Activated naive CD8-positive, alpha-beta T cell (primary cell): ENCODE results near the gene MRPL41.
A peak's percentile ranks its signal among the peaks of the same experiment; 100 is the strongest.
"Not testable (repeated sequence)": the region's sequence is repeated elsewhere in the genome, so short reads cannot be mapped to it uniquely, and the experiment has no call there.

Experiments
- H3K27ac Mint-ChIP-seq: one replicate; pipeline ENCODE4 v1.8.0; 2021; ENCODE audit warnings: mixed read lengths
- H3K27me3 Mint-ChIP-seq: one replicate; pipeline ENCODE4 v1.8.0; 2021; ENCODE audit warnings: mixed read lengths
- H3K36me3 Mint-ChIP-seq: one replicate; pipeline ENCODE4 v1.8.0; 2021; ENCODE audit warnings: mixed read lengths
- H3K4me1 Mint-ChIP-seq: one replicate; pipeline ENCODE4 v1.8.0; 2021; ENCODE audit warnings: low read depth, mixed read lengths
- H3K4me3 Mint-ChIP-seq: one replicate; pipeline ENCODE4 v1.8.0; 2021; ENCODE audit warnings: mild to moderate bottlenecking, mixed read lengths
- H3K9me3 Mint-ChIP-seq: one replicate; pipeline ENCODE4 v1.8.0; 2021; ENCODE audit warnings: low read depth, mixed read lengths

MRPL41 gene

GRCh38 chr9:137581361-137582285, 29.9 kb downstream of the MRPL41 start:
- H3K27ac Mint-ChIP-seq, result no peak overlapping the region
- peaks cover 17% of the 10 kb centered on the region for H3K4me1 Mint-ChIP-seq
- H3K4me3 Mint-ChIP-seq, result no peak overlapping the region
- H3K9me3 Mint-ChIP-seq, result no peaks in the 10 kb centered on the region
- no peaks in the 10 kb centered on the region for H3K36me3 Mint-ChIP-seq
- H3K27me3 Mint-ChIP-seq, result no peaks in the 10 kb centered on the region

- Mint-ChIP-seq H3K27ac (no peak overlapping the region), H3K27me3 (no peaks in the 10 kb centered on the region), H3K4me1 (peaks cover 11% of the 10 kb centered on the region), H3K9me3 (no peaks in the 10 kb centered on the region), H3K4me3 (no peak overlapping the region), H3K36me3 (no peaks in the 10 kb centered on the region)
These were observed 30.7 kb downstream of the MRPL41 start for GRCh38 chr9:137582286-137582860.

- H3K9me3 Mint-ChIP-seq, result no peaks in the 10 kb centered on the region
- peaks cover 2% of the 10 kb centered on the region for H3K36me3 Mint-ChIP-seq
- peaks cover 12% of the 10 kb centered on the region for H3K4me1 Mint-ChIP-seq
- H3K27me3 Mint-ChIP-seq, result no peaks in the 10 kb centered on the region
- H3K4me3 Mint-ChIP-seq, result no peak overlapping the region
- H3K27ac Mint-ChIP-seq, result no peak overlapping the region
These were observed 31.7 kb downstream of the MRPL41 start for GRCh38 chr9:137583347-137583746.

- Mint-ChIP-seq H3K27me3 (no peaks in the 10 kb centered on the region), H3K4me3 (no peak overlapping the region), H3K27ac (no peak overlapping the region), H3K36me3 (peaks cover 2% of the 10 kb centered on the region), H3K4me1 (peaks cover 12% of the 10 kb centered on the region), H3K9me3 (no peaks in the 10 kb centered on the region)
These were observed 32.3 kb downstream of the MRPL41 start for GRCh38 chr9:137583957-137584356.

- Mint-ChIP-seq H3K27me3 (no peaks in the 10 kb centered on the region), H3K4me1 (peaks cover 9% of the 10 kb centered on the region), H3K9me3 (no peaks in the 10 kb centered on the region), H3K27ac (no peak overlapping the region), H3K36me3 (peaks cover 2% of the 10 kb centered on the region), H3K4me3 (no peak overlapping the region)
These were observed 35.2 kb downstream of the MRPL41 start for GRCh38 chr9:137586854-137587253.

GRCh38 chr9:137588311-137588710, 36.6 kb downstream of the MRPL41 start:
- H3K36me3 Mint-ChIP-seq, result peaks cover 2% of the 10 kb centered on the region
- H3K4me3 Mint-ChIP-seq, result peak overlapping the region; percentile 91
- H3K27ac Mint-ChIP-seq, result no peak overlapping the region
- H3K27me3 Mint-ChIP-seq, result no peaks in the 10 kb centered on the region
- peaks cover 9% of the 10 kb centered on the region for H3K4me1 Mint-ChIP-seq
- H3K9me3 Mint-ChIP-seq, result no peaks in the 10 kb centered on the region

- Mint-ChIP-seq H3K36me3 (peaks cover 2% of the 10 kb centered on the region), H3K4me3 (peak overlapping the region; percentile 91), H3K4me1 (peaks cover 9% of the 10 kb centered on the region), H3K27ac (no peak overlapping the region), H3K9me3 (no peaks in the 10 kb centered on the region), H3K27me3 (no peaks in the 10 kb centered on the region)
These were observed 37.2 kb downstream of the MRPL41 start for GRCh38 chr9:137588891-137589290.

- H3K4me1 Mint-ChIP-seq, result peaks cover 9% of the 10 kb centered on the region
- no peaks in the 10 kb centered on the region for H3K9me3 Mint-ChIP-seq
- H3K27ac Mint-ChIP-seq, result peak overlapping the region; percentile 68
- H3K27me3 Mint-ChIP-seq, result no peaks in the 10 kb centered on the region
- H3K36me3 Mint-ChIP-seq, result peaks cover 2% of the 10 kb centered on the region
- H3K4me3 Mint-ChIP-seq, result peak overlapping the region; percentile 91
These were observed 37.9 kb downstream of the MRPL41 start for GRCh38 chr9:137589441-137590122.

GRCh38 chr9:137590123-137590468, 38.4 kb downstream of the MRPL41 start:
- H3K4me3 Mint-ChIP-seq, result no peak overlapping the region
- H3K9me3 Mint-ChIP-seq, result no peaks in the 10 kb centered on the region
- peaks cover 2% of the 10 kb centered on the region for H3K36me3 Mint-ChIP-seq
- no peak overlapping the region for H3K27ac Mint-ChIP-seq
- no peaks in the 10 kb centered on the region for H3K27me3 Mint-ChIP-seq
- H3K4me1 Mint-ChIP-seq, result peaks cover 9% of the 10 kb centered on the region

- peaks cover 2% of the 10 kb centered on the region for H3K36me3 Mint-ChIP-seq
- H3K27me3 Mint-ChIP-seq, result no peaks in the 10 kb centered on the region
- peak within 1 kb of the TSS; percentile 98 for H3K27ac Mint-ChIP-seq
- peaks cover 9% of the 10 kb centered on the region for H3K4me1 Mint-ChIP-seq
- no peaks in the 10 kb centered on the region for H3K9me3 Mint-ChIP-seq
- peak within 1 kb of the TSS; percentile 96 for H3K4me3 Mint-ChIP-seq
These were observed 39.0 kb downstream of the MRPL41 start, which contains the start of gene ZMYND19 for GRCh38 chr9:137590469-137591383. Gene ZMYND19 (minus strand): TSS chr9:137590512. CDS start chr9:137590263, 249 bp downstream.

GRCh38 chr9:137592767-137593166, 41.1 kb downstream of the MRPL41 start:
- no peaks in the 10 kb centered on the region for H3K9me3 Mint-ChIP-seq
- peaks cover 8% of the 10 kb centered on the region for H3K4me1 Mint-ChIP-seq
- peaks cover 2% of the 10 kb centered on the region for H3K36me3 Mint-ChIP-seq
- no peak overlapping the region for H3K27ac Mint-ChIP-seq
- H3K4me3 Mint-ChIP-seq, result peak overlapping the region; percentile 42
- no peaks in the 10 kb centered on the region for H3K27me3 Mint-ChIP-seq

GRCh38 chr9:137593176-137593575, 41.5 kb downstream of the MRPL41 start:
- Mint-ChIP-seq H3K36me3 (no peaks in the 10 kb centered on the region), H3K4me3 (peak overlapping the region; percentile 42), H3K27me3 (no peaks in the 10 kb centered on the region), H3K4me1 (peaks cover 4% of the 10 kb centered on the region), H3K9me3 (no peaks in the 10 kb centered on the region), H3K27ac (no peak overlapping the region)

- H3K4me3 Mint-ChIP-seq, H3K9me3 Mint-ChIP-seq, H3K4me1 Mint-ChIP-seq, H3K27me3 Mint-ChIP-seq, H3K27ac Mint-ChIP-seq, H3K36me3 Mint-ChIP-seq: not testable (repeated sequence)
These were observed 44.9 kb downstream of the MRPL41 start for GRCh38 chr9:137596577-137596976.

GRCh38 chr9:137598943-137599342, 47.3 kb downstream of the MRPL41 start:
- H3K27me3 Mint-ChIP-seq, result no peaks in the 10 kb centered on the region
- no peaks in the 10 kb centered on the region for H3K36me3 Mint-ChIP-seq
- no peak overlapping the region for H3K4me3 Mint-ChIP-seq
- no peaks in the 10 kb centered on the region for H3K9me3 Mint-ChIP-seq
- H3K4me1 Mint-ChIP-seq, result no peaks in the 10 kb centered on the region
- no peak overlapping the region for H3K27ac Mint-ChIP-seq
